ENCODE results near the gene NISCH.

Gene NISCH

GRCh38 chr3:52433996-52434479 is 21.4 kb upstream of the NISCH start:
- no peaks in the 10 kb centered on the region for H3F3A ChIP-seq (ENCODE audit: insufficient read depth, low read length)
- H3K36me3 ChIP-seq (replicated peaks; ENCODE audit: insufficient read depth, low read length), result no peaks in the 10 kb centered on the region
- no peaks in the 10 kb centered on the region for H3K9me3 ChIP-seq (replicated peaks; ENCODE audit: insufficient read depth, low read length)
- H3K9me2 ChIP-seq (replicated peaks; ENCODE audit: insufficient read depth, low read length), result no peaks in the 10 kb centered on the region
- no peak overlapping the region for H3K9ac ChIP-seq (ENCODE audit: low read length)
- no peak overlapping the region for H3K4me2 ChIP-seq (ENCODE audit: low read depth, low read length)
- no peak for TF ChIP-seq CTCF (IDR thresholded peaks at IDR 0.05; ENCODE audit: low read length)
- TF ChIP-seq EZH2 (optimal IDR thresholded peaks at IDR 0.05; ENCODE audit: low read depth, low read length), result no peak
- no peak for TF ChIP-seq EZH2phosphoT487 (IDR thresholded peaks at IDR 0.05; ENCODE audit: low read length)
- no peak for DNase-seq
- no peaks in the 10 kb centered on the region for H3K27me3 ChIP-seq (replicated peaks; ENCODE audit: insufficient read depth, low read length)
- no peaks in the 10 kb centered on the region for H3K4me1 ChIP-seq (ENCODE audit: low read length)
- H3K4me3 ChIP-seq (ENCODE audit: low read length), result no peak overlapping the region
- no peaks in the 10 kb centered on the region for H4K20me1 ChIP-seq (ENCODE audit: insufficient read depth, low read length)
- H3K27ac ChIP-seq (ENCODE audit: low read length), result no peak overlapping the region
- H2AFZ ChIP-seq (ENCODE audit: low read length), result no peak overlapping the region
- no peaks in the 10 kb centered on the region for H3K79me2 ChIP-seq (ENCODE audit: low read length)

GRCh38 chr3:52434491-52435115 is 20.8 kb upstream of the NISCH start:
- DNase-seq, result no peak
- Histone ChIP-seq H3K36me3 (replicated peaks; ENCODE audit: insufficient read depth, low read length) (no peaks in the 10 kb centered on the region), H2AFZ (ENCODE audit: low read length) (no peak overlapping the region), H3K79me2 (ENCODE audit: low read length) (no peaks in the 10 kb centered on the region), H3K9me3 (replicated peaks; ENCODE audit: insufficient read depth, low read length) (no peaks in the 10 kb centered on the region), H3K27me3 (replicated peaks; ENCODE audit: insufficient read depth, low read length) (no peaks in the 10 kb centered on the region), H4K20me1 (ENCODE audit: insufficient read depth, low read length) (no peaks in the 10 kb centered on the region), H3K4me2 (ENCODE audit: low read depth, low read length) (no peak overlapping the region), H3K9me2 (replicated peaks; ENCODE audit: insufficient read depth, low read length) (no peaks in the 10 kb centered on the region), H3K27ac (ENCODE audit: low read length) (no peak overlapping the region), H3F3A (ENCODE audit: insufficient read depth, low read length) (no peaks in the 10 kb centered on the region), H3K4me3 (ENCODE audit: low read length) (no peak overlapping the region), H3K9ac (ENCODE audit: low read length) (no peak overlapping the region), H3K4me1 (ENCODE audit: low read length) (no peaks in the 10 kb centered on the region)
- TF ChIP-seq EZH2 (optimal IDR thresholded peaks at IDR 0.05; ENCODE audit: low read depth, low read length) (no peak), CTCF (IDR thresholded peaks at IDR 0.05; ENCODE audit: low read length) (no peak), EZH2phosphoT487 (IDR thresholded peaks at IDR 0.05; ENCODE audit: low read length) (no peak)

GRCh38 chr3:52435246-52436101 is 19.9 kb upstream of the NISCH start:
- Histone ChIP-seq H4K20me1 (ENCODE audit: insufficient read depth, low read length) (no peaks in the 10 kb centered on the region), H2AFZ (ENCODE audit: low read length) (no peak overlapping the region), H3K27me3 (replicated peaks; ENCODE audit: insufficient read depth, low read length) (no peaks in the 10 kb centered on the region), H3K4me2 (ENCODE audit: low read depth, low read length) (no peak overlapping the region), H3K9me3 (replicated peaks; ENCODE audit: insufficient read depth, low read length) (no peaks in the 10 kb centered on the region), H3K9me2 (replicated peaks; ENCODE audit: insufficient read depth, low read length) (no peaks in the 10 kb centered on the region), H3K9ac (ENCODE audit: low read length) (no peak overlapping the region), H3K36me3 (replicated peaks; ENCODE audit: insufficient read depth, low read length) (no peaks in the 10 kb centered on the region), H3K4me1 (ENCODE audit: low read length) (no peaks in the 10 kb centered on the region), H3K27ac (ENCODE audit: low read length) (no peak overlapping the region), H3K4me3 (ENCODE audit: low read length) (no peak overlapping the region), H3K79me2 (ENCODE audit: low read length) (no peaks in the 10 kb centered on the region), H3F3A (ENCODE audit: insufficient read depth, low read length) (no peaks in the 10 kb centered on the region)
- no peak for DNase-seq
- TF ChIP-seq EZH2phosphoT487 (IDR thresholded peaks at IDR 0.05; ENCODE audit: low read length), result no peak
- TF ChIP-seq CTCF (IDR thresholded peaks at IDR 0.05; ENCODE audit: low read length), result no peak
- no peak for TF ChIP-seq EZH2 (optimal IDR thresholded peaks at IDR 0.05; ENCODE audit: low read depth, low read length)

Data from MM.1S (cell line).